H1 (cell line): ENCODE measurements around the gene FIBIN. TPM values are rescaled to one million over a fixed set of nuclear protein-coding genes. Genes with fewer than 3 reads are reported as not detected.

Experiments used
- CTCF ChIA-PET: fragments of 300-600 bp; sonication (Branson Sonifier 250); formaldehyde crosslinking; loops from one replicate; lab custom pipeline; 2021; ENCODE audit not compliant: partially characterized antibody; lab: Charles Lee
- POLR2A ChIA-PET: fragments of 300-600 bp; sonication (Branson Sonifier 250); formaldehyde crosslinking; loops from one replicate; lab custom pipeline; 2021; ENCODE audit warnings: inconsistent platforms; ENCODE audit not compliant: partially characterized antibody; lab: Charles Lee
- DNase-seq, 2 experiments: peaks; one replicate each; pipeline versions ENCODE4 v3.0.0 to v3.0.0-alpha.2; 2010 to 2022; ENCODE audit warnings: low spot score in 2 of 2, low read depth in 1 of 2, mixed read lengths in 1 of 2
- FAIRE-seq: peaks from 2 replicates; lab custom pipeline; 2011; peaks lifted over from hg19 to GRCh38; lab: Jason Lieb, UNC
- H2AFZ ChIP-seq: 2 replicates; pipeline ENCODE4 v1.8.1; 2012; ENCODE audit warnings: low read length, inconsistent platforms
- H2AK5ac ChIP-seq: 2 replicates; pipeline ENCODE4 v1.6.1; 2013; ENCODE audit warnings: low read depth, low read length
- H2BK120ac ChIP-seq: replicated peaks from 2 replicates; pipeline ENCODE3; 2013; ENCODE audit warnings: low read depth, low read length, inconsistent platforms
- H2BK12ac ChIP-seq: 2 replicates; pipeline ENCODE4 v1.6.1; 2013; ENCODE audit warnings: low read depth, low read length
- H2BK15ac ChIP-seq: 2 replicates; pipeline ENCODE4 v1.6.1; 2013; ENCODE audit warnings: low read length
- H2BK20ac ChIP-seq: 2 replicates; pipeline ENCODE4 v1.6.1; 2013; ENCODE audit warnings: low read length
- H2BK5ac ChIP-seq: 2 replicates; pipeline ENCODE4 v1.6.1; 2013; ENCODE audit warnings: low read depth, low read length
- H3K14ac ChIP-seq: 2 replicates; pipeline ENCODE4 v1.6.1; 2013; ENCODE audit warnings: inconsistent platforms; ENCODE audit not compliant: insufficient read length
- H3K18ac ChIP-seq: 2 replicates; pipeline ENCODE4 v1.6.1; 2013; ENCODE audit warnings: low read length; ENCODE audit errors: extremely low read depth
- H3K23ac ChIP-seq: 2 replicates; pipeline ENCODE4 v1.6.1; 2013; ENCODE audit warnings: inconsistent platforms; ENCODE audit not compliant: insufficient read length
- H3K23me2 ChIP-seq: 2 replicates; pipeline ENCODE4 v1.6.1; 2013; ENCODE audit warnings: low read depth, low read length
- H3K27ac ChIP-seq: 2 replicates; pipeline ENCODE4 v1.6.1; 2011; ENCODE audit warnings: low read depth, low read length, inconsistent platforms
- H3K27me3 ChIP-seq, 4 experiments: replicated peaks in 1 of 4; 1 replicate in 1 of 4; 2 replicates in 3 of 4; pipeline versions ENCODE4 v1.6.1 to v1.8.1; 2011 to 2013; ENCODE audit warnings: low read length in 3 of 4, mild to moderate bottlenecking in 3 of 4, inconsistent platforms in 2 of 4, mixed read lengths in 2 of 4, moderate library complexity in 1 of 4; ENCODE audit not compliant: control insufficient read depth in 3 of 4, insufficient read depth in 3 of 4; ENCODE audit errors: extremely low read depth in 1 of 4
- H3K36me3 ChIP-seq, 4 experiments: 2 replicates each; pipeline versions ENCODE4 v1.6.1 to v1.8.1; 2011 to 2013; ENCODE audit warnings: mild to moderate bottlenecking in 4 of 4, low read length in 3 of 4, moderate library complexity in 2 of 4, control low read depth in 1 of 4, inconsistent platforms in 1 of 4; ENCODE audit not compliant: insufficient read depth in 4 of 4, control insufficient read depth in 2 of 4
- H3K4ac ChIP-seq: replicated peaks from 2 replicates; pipeline ENCODE3; 2013; ENCODE audit warnings: low read length, low read depth, mixed read lengths, inconsistent platforms; ENCODE audit not compliant: insufficient read length
- H3K4me1 ChIP-seq, 4 experiments: replicated peaks in 1 of 4; 1 replicate in 1 of 4; 2 replicates in 3 of 4; pipeline versions ENCODE4 v1.6.1 to v1.8.1; 2011 to 2013; ENCODE audit warnings: low read length in 3 of 4, inconsistent platforms in 2 of 4, mixed read lengths in 1 of 4; ENCODE audit not compliant: insufficient read depth in 4 of 4, control insufficient read depth in 3 of 4
- H3K4me2 ChIP-seq, 2 experiments: 2 replicates each; pipeline versions ENCODE4 v1.6.1 to v1.8.1; 2011 to 2013; ENCODE audit warnings: low read depth in 2 of 2, low read length in 2 of 2, control low read depth in 1 of 2, inconsistent platforms in 1 of 2, mild to moderate bottlenecking in 1 of 2; ENCODE audit not compliant: insufficient read depth in 1 of 2
- H3K4me3 ChIP-seq, 4 experiments: fragments of 200-600, 300-600 bp in 1 of 4; sonication (generic), shearing (Covaris generic), sonication (Bioruptor Twin) in 1 of 4; 2 replicates each; pipeline versions ENCODE4 v1.5.1 to v1.8.1; 2011 to 2016; ENCODE audit warnings: low read length in 4 of 4, low read depth in 3 of 4, control low read depth in 2 of 4, inconsistent platforms in 2 of 4, mild to moderate bottlenecking in 2 of 4, mixed read lengths in 1 of 4, moderate library complexity in 1 of 4; ENCODE audit not compliant: insufficient read depth in 2 of 4; ENCODE audit errors: extremely low read depth in 1 of 4
- H3K56ac ChIP-seq: replicated peaks from 2 replicates; pipeline ENCODE3; 2013; ENCODE audit warnings: low read depth, mild to moderate bottlenecking, mixed read lengths, low read length, inconsistent platforms; ENCODE audit not compliant: insufficient read length
- H3K79me1 ChIP-seq: 2 replicates; pipeline ENCODE4 v1.6.1; 2013; ENCODE audit warnings: low read depth, low read length, control low read depth
- H3K79me2 ChIP-seq, 2 experiments: 2 replicates each; pipeline versions ENCODE4 v1.6.1 to v1.8.1; 2012 to 2013; ENCODE audit warnings: low read length in 2 of 2, mild to moderate bottlenecking in 2 of 2, inconsistent platforms in 1 of 2; ENCODE audit not compliant: insufficient read depth in 2 of 2, control insufficient read depth in 1 of 2
- H3K9ac ChIP-seq, 4 experiments: replicated peaks in 1 of 4; 1 replicate in 1 of 4; 2 replicates in 3 of 4; pipeline versions ENCODE4 v1.6.1 to v1.8.1; 2011 to 2013; ENCODE audit warnings: low read depth in 3 of 4, low read length in 3 of 4, control low read depth in 2 of 4, mild to moderate bottlenecking in 2 of 4, moderate library complexity in 2 of 4, inconsistent platforms in 1 of 4; ENCODE audit errors: extremely low read depth in 1 of 4
- H3K9me3 ChIP-seq, 2 experiments: 2 replicates each; pipeline versions ENCODE4 v1.6.1 to v1.8.1; 2012 to 2013; ENCODE audit warnings: mild to moderate bottlenecking in 2 of 2, moderate library complexity in 2 of 2, control low read depth in 1 of 2, inconsistent platforms in 1 of 2, low read depth in 1 of 2, low read length in 1 of 2, mixed read lengths in 1 of 2; ENCODE audit not compliant: insufficient read depth in 2 of 2
- H4K20me1 ChIP-seq, 2 experiments: replicated peaks in 1 of 2; 2 replicates each; pipeline versions ENCODE3 to v1.8.1; 2011 to 2013; ENCODE audit warnings: inconsistent platforms in 2 of 2, low read length in 2 of 2, mild to moderate bottlenecking in 1 of 2; ENCODE audit not compliant: insufficient read depth in 2 of 2, control insufficient read depth in 1 of 2
- H4K5ac ChIP-seq: 2 replicates; pipeline ENCODE4 v1.6.1; 2013; ENCODE audit warnings: low read length, low read depth, mixed read lengths, inconsistent platforms; ENCODE audit not compliant: insufficient read length
- H4K8ac ChIP-seq: 2 replicates; pipeline ENCODE4 v1.8.0; 2013; ENCODE audit warnings: mild to moderate bottlenecking, moderate library complexity, low read length, inconsistent platforms; ENCODE audit not compliant: insufficient read depth; ENCODE audit errors: extremely low read depth
- H4K91ac ChIP-seq: replicated peaks from 2 replicates; pipeline ENCODE3; 2013; ENCODE audit warnings: low read length, mixed read lengths, inconsistent platforms; ENCODE audit not compliant: insufficient read length
- CBX5 ChIP-seq: fragments of 300-800, 300-1000 bp; sonication (generic); IDR thresholded peaks from 2 replicates; pipeline ENCODE4 v1.7.1; 2016; ENCODE audit warnings: antibody characterized with exemption, low read length, low read depth
- GABPA ChIP-seq: IDR thresholded peaks from 2 replicates; pipeline ENCODE4 v1.6.1; 2011; ENCODE audit warnings: mild to moderate bottlenecking, low read length, moderate library complexity, borderline replicate concordance; ENCODE audit not compliant: insufficient read depth
- SIN3A ChIP-seq, 2 experiments: IDR thresholded peaks in 1 of 2; conservative IDR thresholded peaks in 1 of 2; 2 replicates each; pipeline ENCODE4 v1.6.1; 2011 to 2012; ENCODE audit warnings: low read length in 2 of 2, improper control_type of control experiment in 1 of 2, low read depth in 1 of 2, mild to moderate bottlenecking in 1 of 2
- SP1 ChIP-seq: IDR thresholded peaks from 2 replicates; pipeline ENCODE4 v1.6.1; 2011; ENCODE audit warnings: low read depth, low read length
- TBP ChIP-seq: IDR thresholded peaks from 2 replicates; pipeline ENCODE4 v1.6.1; 2011; ENCODE audit warnings: low read depth, low read length, improper control_type of control experiment
- USF2 ChIP-seq: IDR thresholded peaks from 2 replicates; pipeline ENCODE4 v1.6.1; 2011; ENCODE audit warnings: low read length, improper control_type of control experiment
- WGBS, 2 experiments: shearing (Covaris generic) in 1 of 2; methylation state at CpG; one replicate each; pipeline versions ENCODE4 v1.1.6 to v1.1.7; 2013 to 2015; ENCODE audit warnings: low lambda C conversion rate in 2 of 2, mixed read lengths in 2 of 2, inconsistent platforms in 1 of 2, low coverage in 1 of 2, missing lambda C conversion rate in 1 of 2; ENCODE audit not compliant: insufficient replicate concordance in 2 of 2, insufficient coverage in 1 of 2, insufficient read length in 1 of 2; ENCODE audit errors: extremely low coverage in 1 of 2, missing lambda C conversion rate in 1 of 2; 5-methylcytosine and 5-hydroxymethylcytosine counted together
- polyA plus RNA-seq, 7 experiments: library from polyadenylated mRNA; depleted of rRNA in 3 of 7; stranded (reverse) in 5 of 7; unstranded in 2 of 7; fragments of >200 nt in 5 of 7; fragments of 200-250 nt in 2 of 7; gene quantifications; 1 replicate in 5 of 7; 2 replicates in 1 of 7; 4 replicates in 1 of 7; pipeline versions ENCODE4 v1.2.1 to v1.2.3, GENCODE V29; 2011 to 2013; ENCODE audit warnings: missing spikeins in 2 of 7, mixed read lengths in 2 of 7
- total RNA-seq: library from RNA; stranded (reverse); fragmentation: NEBNext Ultra II Directional; extraction: Animal tissue kit (Norgen Biotek cat#: 25700); gene quantifications from 2 replicates; pipeline ENCODE4 v1.2.1, GENCODE V29; 2021

FIBIN gene
- total and polyA plus RNA-seq, 2 of the 8 experiments (the other 6 are each of a cell fraction or from before 2014, with no cell fraction given) = 0.38 to 0.45 TPM

GRCh38 chr11:27029966-27030365 is 36.1 kb downstream of the FIBIN start:
- H4K5ac ChIP-seq = no peak overlapping the region
- no peak overlapping the region for H3K56ac ChIP-seq
- no peaks in the 10 kb centered on the region for H3K9me3 ChIP-seq
- H2BK20ac ChIP-seq = no peak overlapping the region
- H3K4me2 ChIP-seq = no peak overlapping the region
- H3K4me3 ChIP-seq = no peak overlapping the region
- no peaks in the 10 kb centered on the region for H3K23me2 ChIP-seq
- no peaks in the 10 kb centered on the region for H3K27me3 ChIP-seq
- no peaks in the 10 kb centered on the region for H3K79me2 ChIP-seq
- H3K14ac ChIP-seq = no peak overlapping the region
- H3K4ac ChIP-seq = no peak overlapping the region
- H2AFZ ChIP-seq = no peak overlapping the region
- no peak for DNase-seq
- ChIA-PET CTCF (interaction anchor here (1.9 kb wide), 1 partner anchor 11 kb away, joined by 7 read pairs; the partner anchor contains the start of gene BBOX1), POLR2A (no interaction called here)
- H4K8ac ChIP-seq = no peak overlapping the region
- H3K23ac ChIP-seq = no peak overlapping the region
- no peaks in the 10 kb centered on the region for H4K20me1 ChIP-seq
- no peaks in the 10 kb centered on the region; the same call in 1 of the 2 replicates for H3K79me1 ChIP-seq
- TF ChIP-seq SP1 (no peak), CBX5 (no peak), GABPA (no peak), USF2 (no peak), TBP (no peak), SIN3A (conservative IDR thresholded peaks at IDR 0.05 in 1 of 2, IDR thresholded peaks at IDR 0.05 in 1 of 2; ENCODE audit: low read depth in 1 of 2, low read length in 2 of 2) (no peak)
- no peak overlapping the region for H3K27ac ChIP-seq
- WGBS, 2 experiments = 91% methylated on average over 1 of the region's 1 CpG; no CpG with 5 or more reads in 1 of the 2 experiments
- H2BK15ac ChIP-seq = no peak overlapping the region
- no peak overlapping the region for H4K91ac ChIP-seq
- H3K36me3 ChIP-seq = no peaks in the 10 kb centered on the region
- H2AK5ac ChIP-seq = no peak overlapping the region
- H3K4me1 ChIP-seq = no peaks in the 10 kb centered on the region
- FAIRE-seq = no peak
- H2BK120ac ChIP-seq = no peak overlapping the region
- H2BK12ac ChIP-seq = no peak overlapping the region
- no peak overlapping the region for H3K9ac ChIP-seq
- no peak overlapping the region for H3K18ac ChIP-seq
- H2BK5ac ChIP-seq = peak overlapping the region; percentile 36; the same call in 1 of the 2 replicates
